Kidney (tissue), 14 donors: ENCODE results near the gene PJA1. TPM values are rescaled to one million over a fixed set of nuclear protein-coding genes. Genes with fewer than 3 reads are reported as not detected.

ENCODE experiments used
- DNase-seq, 5 donors: peaks; one replicate each; pipeline ENCODE4 v3.0.0-alpha.2; 2013 to 2020
- FAIRE-seq: peaks from 2 replicates; lab custom pipeline; 2012; peaks lifted over from hg19 to GRCh38; lab: Jason Lieb, UNC
- H3K27ac ChIP-seq, 2 donors: one replicate each; pipeline ENCODE4 v1.7.0; 2013; ENCODE audit warnings: low read depth in 2 of 2, low read length in 2 of 2, inconsistent platforms in 1 of 2
- H3K27me3 ChIP-seq: one replicate; pipeline ENCODE4 v1.7.1; 2013; ENCODE audit warnings: low read length, inconsistent platforms; ENCODE audit not compliant: control insufficient read depth, insufficient read depth
- H3K36me3 ChIP-seq, 3 donors: one replicate each; pipeline versions ENCODE4 v1.7.0 to v1.7.1; 2013; ENCODE audit warnings: low read length in 3 of 3, control low read depth in 1 of 3, inconsistent platforms in 1 of 3; ENCODE audit not compliant: insufficient read depth in 3 of 3, control insufficient read depth in 2 of 3
- H3K4me1 ChIP-seq, 3 donors: one replicate each; pipeline versions ENCODE4 v1.7.0 to v1.7.1; 2013; ENCODE audit warnings: low read length in 3 of 3, inconsistent platforms in 1 of 3, low read depth in 1 of 3; ENCODE audit not compliant: control insufficient read depth in 2 of 3, insufficient read depth in 2 of 3
- H3K4me3 ChIP-seq, 3 donors: one replicate each; pipeline versions ENCODE4 v1.7.0 to v1.8.1; 2013; ENCODE audit warnings: low read length in 3 of 3, control low read depth in 1 of 3, inconsistent platforms in 1 of 3
- H3K9ac ChIP-seq, 3 donors: one replicate each; pipeline versions ENCODE4 v1.7.0 to v1.7.1; 2013; ENCODE audit warnings: low read length in 3 of 3, control low read depth in 1 of 3, inconsistent platforms in 1 of 3
- H3K9me3 ChIP-seq, 3 donors: one replicate each; pipeline versions ENCODE4 v1.7.0 to v1.7.1; 2013; ENCODE audit warnings: low read length in 3 of 3, control low read depth in 1 of 3, inconsistent platforms in 1 of 3; ENCODE audit not compliant: control insufficient read depth in 2 of 3, insufficient read depth in 1 of 3
- CTCF ChIP-seq: IDR thresholded peaks from 3 replicates; pipeline ENCODE4 v1.5.1; 2012; ENCODE audit warnings: mild to moderate bottlenecking, moderate library complexity, borderline replicate concordance; ENCODE audit not compliant: insufficient read depth; ENCODE audit errors: extremely low read depth
- intact Hi-C: fragments of 100-400 bp; cut with DNase I; formaldehyde crosslinking; loops from one replicate; pipeline ENCODE4 v1.11.1; 2022
- polyA plus RNA-seq: library from polyadenylated mRNA; stranded (reverse); fragments of 350-450 nt; fragmentation: Illumina TruSeq; extraction: RNeasy Lipid Tissue Mini Kit (QIAGEN cat#74804); gene quantifications from one replicate; pipeline ENCODE4 v1.2.3, GENCODE V29; 2014; ENCODE audit warnings: low read depth, low replicate concordance; ENCODE audit not compliant: insufficient read depth
- total RNA-seq: library from RNA; stranded (reverse); fragmentation: NEBNext Ultra II Directional; extraction: Animal tissue kit (Norgen Biotek cat#: 25700); gene quantifications from one replicate; pipeline ENCODE4 v1.2.1, GENCODE V29; 2021
- donor health status: control.
- donor health status: control.
- donor health status: control.
- donor health status: control.
- donor health status: control.
- donor health status: DM: yes; HTN: yes; CAD: no.
- donor health status: Normal renal cell carcinoma (clear cell type).

PJA1 gene
- total and polyA plus RNA-seq, 2 donors from 2014 or later: 27.1 to 29.9 TPM

GRCh38 chrX:69145714-69146113 lies 19.5 kb downstream of the PJA1 start:
- Histone ChIP-seq H3K27ac (no peak overlapping the region), H3K4me3 (no peak overlapping the region), H3K9me3 (no peaks in the 10 kb centered on the region), H3K4me1 (no peaks in the 10 kb centered on the region), H3K27me3 (no peaks in the 10 kb centered on the region), H3K9ac (no peak overlapping the region), H3K36me3 (no peaks in the 10 kb centered on the region)
- no peak for TF ChIP-seq CTCF
- intact Hi-C loops: no loop called here
- DNase-seq (peak in 1 of 5 donors; percentile 5), FAIRE-seq (no peak)

- Histone ChIP-seq H3K4me1 (no peaks in the 10 kb centered on the region), H3K4me3 (no peak overlapping the region), H3K9ac (no peak overlapping the region), H3K9me3 (no peaks in the 10 kb centered on the region), H3K27me3 (no peaks in the 10 kb centered on the region), H3K36me3 (no peaks in the 10 kb centered on the region), H3K27ac (no peak overlapping the region)
- FAIRE-seq (no peak), DNase-seq (peak in 1 of 5 donors; percentile 12)
- no peak for TF ChIP-seq CTCF
- intact Hi-C loops: no loop called here
Measured at GRCh38 chrX:69144838-69145680, 20.2 kb downstream of the PJA1 start.

GRCh38 chrX:69143530-69143929 lies 21.7 kb downstream of the PJA1 start:
- H3K4me3 ChIP-seq: no peak overlapping the region
- intact Hi-C loops: no loop called here
- DNase-seq (no peak), FAIRE-seq (no peak)
- H3K36me3 ChIP-seq: no peaks in the 10 kb centered on the region
- H3K27me3 ChIP-seq: peaks cover 2% of the 10 kb centered on the region
- no peak overlapping the region for H3K9ac ChIP-seq
- no peaks in the 10 kb centered on the region for H3K4me1 ChIP-seq
- H3K9me3 ChIP-seq: no peaks in the 10 kb centered on the region
- TF ChIP-seq CTCF: no peak
- H3K27ac ChIP-seq: no peak overlapping the region
